Mesenchymal stem cell (in vitro differentiated cells and primary cell): Measurements from ENCODE around the gene ATP6V1A.

Source experiments
- DNase-seq: peaks from one replicate; pipeline ENCODE4 v3.0.0-alpha.2; 2013
- H2AFZ ChIP-seq: one replicate; pipeline ENCODE4 v1.6.1; 2013; ENCODE audit warnings: low read depth, mild to moderate bottlenecking, control low read depth, inconsistent platforms, low read length, moderate library complexity
- H2AK5ac ChIP-seq: 2 replicates; pipeline ENCODE4 v1.6.1; 2013; ENCODE audit warnings: low read length, moderate library complexity, mild to moderate bottlenecking, inconsistent platforms; ENCODE audit not compliant: severe bottlenecking
- H2BK120ac ChIP-seq: one replicate; pipeline ENCODE4 v1.6.1; 2013; ENCODE audit warnings: low read depth, mild to moderate bottlenecking, inconsistent platforms, low read length, moderate library complexity
- H2BK12ac ChIP-seq, 2 experiments: one replicate each; pipeline ENCODE4 v1.6.1; 2013; ENCODE audit warnings: inconsistent platforms in 2 of 2, low read length in 2 of 2, mild to moderate bottlenecking in 2 of 2, moderate library complexity in 2 of 2, control low read depth in 1 of 2
- H2BK15ac ChIP-seq: one replicate; pipeline ENCODE4 v1.6.1; 2013; ENCODE audit warnings: mild to moderate bottlenecking, low read depth, inconsistent platforms; ENCODE audit not compliant: poor library complexity, severe bottlenecking
- H2BK5ac ChIP-seq: 2 replicates; pipeline ENCODE4 v1.6.1; 2013; ENCODE audit warnings: low read depth, mild to moderate bottlenecking, low read length, control low read depth, inconsistent platforms; ENCODE audit not compliant: poor library complexity, severe bottlenecking
- H3K14ac ChIP-seq, 2 experiments: one replicate each; pipeline ENCODE4 v1.6.1; 2013; ENCODE audit warnings: inconsistent platforms in 2 of 2, low read length in 2 of 2, control low read depth in 1 of 2, mild to moderate bottlenecking in 1 of 2, moderate library complexity in 1 of 2
- H3K18ac ChIP-seq, 2 experiments: one replicate each; pipeline ENCODE4 v1.6.1; 2013; ENCODE audit warnings: inconsistent platforms in 2 of 2, low read length in 2 of 2, control low read depth in 1 of 2, low read depth in 1 of 2, mild to moderate bottlenecking in 1 of 2
- H3K23ac ChIP-seq, 2 experiments: one replicate each; pipeline ENCODE4 v1.6.1; 2013; ENCODE audit warnings: inconsistent platforms in 2 of 2, low read length in 2 of 2, mild to moderate bottlenecking in 2 of 2, moderate library complexity in 2 of 2, control low read depth in 1 of 2
- H3K27ac ChIP-seq: 2 replicates; pipeline ENCODE4 v1.5.1; 2013; ENCODE audit warnings: mild to moderate bottlenecking, moderate library complexity, low read length, control low read depth, inconsistent platforms; ENCODE audit not compliant: poor library complexity, severe bottlenecking
- H3K27me3 ChIP-seq, 2 experiments: 2 replicates each; pipeline versions ENCODE4 v1.6.1 to v1.7.0; 2013; ENCODE audit warnings: low read length in 2 of 2, mild to moderate bottlenecking in 2 of 2, moderate library complexity in 2 of 2, control low read depth in 1 of 2, inconsistent platforms in 1 of 2; ENCODE audit not compliant: control insufficient read depth in 1 of 2, insufficient read depth in 1 of 2
- H3K36me3 ChIP-seq, 2 experiments: 2 replicates each; pipeline versions ENCODE4 v1.6.1 to v1.7.0; 2013; ENCODE audit warnings: low read length in 2 of 2, control low read depth in 1 of 2, inconsistent platforms in 1 of 2, low read depth in 1 of 2, mild to moderate bottlenecking in 1 of 2; ENCODE audit not compliant: insufficient read depth in 2 of 2, control insufficient read depth in 1 of 2
- H3K4ac ChIP-seq, 2 experiments: one replicate each; pipeline ENCODE4 v1.6.1; 2013; ENCODE audit warnings: inconsistent platforms in 2 of 2, low read length in 2 of 2, mild to moderate bottlenecking in 2 of 2, moderate library complexity in 2 of 2, control low read depth in 1 of 2, low read depth in 1 of 2
- H3K4me1 ChIP-seq: 2 replicates; pipeline ENCODE4 v1.6.1; 2013; ENCODE audit warnings: low read depth, low read length, control low read depth; ENCODE audit not compliant: control insufficient read depth, insufficient read depth
- H3K4me2 ChIP-seq: 2 replicates; pipeline ENCODE4 v1.6.1; 2013; ENCODE audit warnings: low read length, mild to moderate bottlenecking, inconsistent platforms; ENCODE audit not compliant: poor library complexity, severe bottlenecking
- H3K4me3 ChIP-seq, 2 experiments: 2 replicates each; pipeline versions ENCODE4 v1.5.1 to v1.7.0; 2013; ENCODE audit warnings: low read length in 2 of 2, mild to moderate bottlenecking in 2 of 2, control low read depth in 1 of 2, low read depth in 1 of 2; ENCODE audit not compliant: insufficient read depth in 1 of 2
- H3K79me1 ChIP-seq: replicated peaks from 2 replicates; pipeline ENCODE4 v1.6.1; 2013; ENCODE audit warnings: mild to moderate bottlenecking, control low read depth, low read length, inconsistent platforms; ENCODE audit not compliant: poor library complexity, severe bottlenecking
- H3K9ac ChIP-seq: 2 replicates; pipeline ENCODE4 v1.7.0; 2013; ENCODE audit warnings: mild to moderate bottlenecking, low read length, moderate library complexity
- H3K9me3 ChIP-seq: 2 replicates; pipeline ENCODE4 v1.7.0; 2013; ENCODE audit warnings: mild to moderate bottlenecking, low read length; ENCODE audit not compliant: control insufficient read depth
- H4K8ac ChIP-seq: one replicate; pipeline ENCODE4 v1.6.1; 2013; ENCODE audit warnings: inconsistent platforms, mild to moderate bottlenecking, low read length, moderate library complexity
- H4K91ac ChIP-seq: one replicate; pipeline ENCODE4 v1.6.1; 2013; ENCODE audit warnings: mild to moderate bottlenecking, low read length, inconsistent platforms
- WGBS: methylation state at CpG from one replicate; pipeline ENCODE4 v1.1.7; 2013; ENCODE audit warnings: mixed read lengths; 5-methylcytosine and 5-hydroxymethylcytosine counted together

Gene ATP6V1A

DNA sequence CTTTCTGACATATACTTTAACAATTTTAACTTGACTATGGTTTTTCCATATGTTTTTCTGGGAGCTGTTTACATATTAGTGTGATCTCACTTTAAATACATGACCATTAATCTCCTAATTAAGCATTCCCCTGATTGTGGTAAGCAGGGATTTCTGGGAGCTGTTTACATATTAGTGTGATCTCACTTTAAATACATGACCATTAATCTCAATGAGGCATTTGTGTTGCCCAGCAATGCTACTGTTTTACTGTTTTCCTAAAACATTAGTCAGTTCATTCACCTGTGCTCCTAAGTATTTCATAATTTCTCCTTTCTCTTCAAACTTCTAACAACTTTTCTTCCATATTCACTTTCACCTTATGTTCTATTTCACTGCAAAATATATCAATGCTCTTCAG is 88.1 kb downstream of the ATP6V1A start:
- H3K27ac ChIP-seq, result no peak overlapping the region
- no peak overlapping the region for H3K4ac ChIP-seq
- no peak overlapping the region for H4K8ac ChIP-seq
- H3K4me3 ChIP-seq, result no peak overlapping the region
- no peak overlapping the region for H3K14ac ChIP-seq
- no peaks in the 10 kb centered on the region for H3K4me1 ChIP-seq
- H3K18ac ChIP-seq, result no peak overlapping the region
- H3K27me3 ChIP-seq, result no peaks in the 10 kb centered on the region
- H2AK5ac ChIP-seq, result no peak overlapping the region
- no peak overlapping the region for H4K91ac ChIP-seq
- peaks cover 3% of the 10 kb centered on the region for H3K79me1 ChIP-seq
- H2BK15ac ChIP-seq, result no peak overlapping the region
- peak; percentile 72 for DNase-seq
- no peak overlapping the region for H2BK5ac ChIP-seq
- H2AFZ ChIP-seq, result no peak overlapping the region
- no peak overlapping the region for H2BK12ac ChIP-seq
- no peak overlapping the region for H3K23ac ChIP-seq
- H3K9me3 ChIP-seq, result no peaks in the 10 kb centered on the region
- H2BK120ac ChIP-seq, result no peak overlapping the region
- no peak overlapping the region for H3K4me2 ChIP-seq
- no peak overlapping the region for H3K9ac ChIP-seq
- no peaks in the 10 kb centered on the region for H3K36me3 ChIP-seq

DNA sequence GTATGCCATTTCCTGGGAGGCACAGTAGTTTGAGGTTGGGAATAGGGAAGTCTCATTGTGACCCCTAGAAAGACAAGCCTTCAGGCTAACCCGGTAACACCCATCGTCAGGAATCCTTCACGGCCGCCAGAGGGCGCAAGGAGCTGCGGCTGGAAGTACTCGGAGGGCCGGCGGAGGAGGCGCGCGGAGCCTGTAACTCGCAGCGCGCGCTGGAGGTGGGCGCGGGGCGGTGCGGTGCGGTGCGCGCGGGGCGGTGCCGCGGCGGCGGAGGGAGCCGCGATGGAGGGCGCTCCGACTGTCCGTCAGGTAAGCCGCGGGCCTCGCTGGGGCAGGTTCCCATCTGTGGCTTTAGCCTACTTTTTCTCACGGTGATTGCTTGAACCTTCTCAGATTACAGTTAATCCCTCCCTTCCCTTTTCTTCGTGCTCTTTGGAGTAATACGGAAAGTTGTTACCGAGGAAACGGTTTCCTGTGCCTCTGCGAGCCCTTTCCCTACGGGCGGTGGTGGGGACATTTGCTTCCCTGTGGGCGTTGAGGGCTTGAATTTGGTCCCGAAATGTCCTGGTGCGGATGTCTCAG is 91.9 kb downstream of the ATP6V1A start, which contains the start of gene GRAMD1C:
TSS of gene GRAMD1C (plus strand) at position 158 of the 579 bp plus-strand sequence. CDS start at position 280, 122 bp downstream.
- H3K4me1 ChIP-seq, result no peaks in the 10 kb centered on the region
- peak; percentile 87 for DNase-seq
- no peak within 1 kb of the TSS for H3K4ac ChIP-seq
- no peak within 1 kb of the TSS for H3K27ac ChIP-seq
- H2AK5ac ChIP-seq, result no peak within 1 kb of the TSS
- peak within 1 kb of the TSS; percentile 39 for H4K91ac ChIP-seq
- no peaks in the 10 kb centered on the region for H3K9me3 ChIP-seq
- H2BK120ac ChIP-seq, result no peak within 1 kb of the TSS
- H2AFZ ChIP-seq, result peak within 1 kb of the TSS; percentile 83
- no peak within 1 kb of the TSS for H3K14ac ChIP-seq
- 2% methylated on average over 27 of the region's 48 CpGs for WGBS
- peak within 1 kb of the TSS; percentile 77 to 87 for H2BK12ac ChIP-seq
- H3K79me1 ChIP-seq, result peaks cover 6% of the 10 kb centered on the region
- H3K18ac ChIP-seq, result peak within 1 kb of the TSS; percentile 90 to 92
- H4K8ac ChIP-seq, result peak within 1 kb of the TSS; percentile 64
- H3K4me2 ChIP-seq, result peak within 1 kb of the TSS; percentile 97
- H3K4me3 ChIP-seq, result peak within 1 kb of the TSS; percentile 76 to 93
- no peak within 1 kb of the TSS for H3K23ac ChIP-seq
- no peaks in the 10 kb centered on the region for H3K36me3 ChIP-seq
- H2BK15ac ChIP-seq, result no peak within 1 kb of the TSS
- peak within 1 kb of the TSS; percentile 92 for H3K9ac ChIP-seq
- no peak within 1 kb of the TSS for H2BK5ac ChIP-seq
- H3K27me3 ChIP-seq, result no peaks in the 10 kb centered on the region

DNA sequence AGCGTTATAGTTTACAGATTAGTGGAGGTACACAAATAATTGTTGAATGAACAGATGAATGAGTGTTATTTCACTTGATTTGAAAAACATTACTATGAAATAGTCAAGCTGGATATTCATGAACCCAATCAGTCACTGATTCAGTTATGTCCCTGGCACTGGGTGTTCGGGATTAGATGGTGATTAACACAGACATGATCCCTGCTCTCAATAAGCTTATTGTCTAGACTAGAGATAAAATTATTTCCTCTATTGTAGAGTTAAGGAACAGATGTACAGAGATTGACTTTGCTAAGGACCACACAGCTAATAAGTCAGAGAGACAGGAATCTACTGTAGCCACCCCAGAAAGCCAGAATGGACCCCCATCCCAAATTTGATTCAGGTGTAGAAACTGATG is 92.7 kb downstream of the ATP6V1A start:
- Histone ChIP-seq H3K18ac (no peak overlapping the region), H3K4me3 (peak overlapping the region in 1 of 2 experiments; percentile 93), H3K36me3 (no peaks in the 10 kb centered on the region), H2BK120ac (no peak overlapping the region), H2AFZ (no peak overlapping the region), H3K23ac (no peak overlapping the region), H2BK5ac (no peak overlapping the region), H2BK12ac (no peak overlapping the region), H4K8ac (no peak overlapping the region), H3K14ac (no peak overlapping the region), H3K4me2 (no peak overlapping the region), H3K4me1 (no peaks in the 10 kb centered on the region), H3K9ac (peak overlapping the region; percentile 92), H3K27ac (no peak overlapping the region), H3K27me3 (no peaks in the 10 kb centered on the region), H3K79me1 (peaks cover 6% of the 10 kb centered on the region), H2AK5ac (no peak overlapping the region), H3K4ac (no peak overlapping the region), H3K9me3 (no peaks in the 10 kb centered on the region), H4K91ac (no peak overlapping the region), H2BK15ac (no peak overlapping the region)
- no peak for DNase-seq
- WGBS, result 86% methylated on average over 2 of the region's 2 CpGs

DNA sequence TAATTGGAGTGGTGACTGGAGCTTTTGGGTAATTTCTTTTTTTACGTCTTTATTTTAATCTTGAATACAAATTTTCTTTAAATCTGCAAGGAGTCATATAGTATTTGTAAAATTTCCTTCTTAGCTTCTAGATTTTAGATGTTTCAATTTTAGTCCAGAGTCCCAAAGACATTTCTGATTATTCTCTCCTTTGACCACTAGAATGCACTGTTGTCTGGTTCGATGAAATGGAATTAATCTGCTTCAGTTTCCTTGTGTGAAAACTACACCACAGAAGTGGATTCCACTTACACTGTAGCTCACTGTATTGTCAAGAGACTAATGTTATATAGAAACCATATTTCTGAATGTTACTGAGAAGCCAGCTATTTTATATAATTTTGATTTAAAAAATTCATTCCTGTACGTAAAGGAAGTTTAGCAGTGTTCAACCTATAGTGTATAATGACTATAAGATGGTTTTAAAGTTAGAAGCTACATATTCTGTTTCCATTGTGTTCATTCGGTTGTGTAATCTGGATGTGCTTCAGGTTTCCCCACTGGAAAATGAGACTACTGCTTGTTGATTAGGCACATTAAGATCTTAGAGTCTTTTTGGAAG is 97.9 kb downstream of the ATP6V1A start:
- DNase-seq, result peak; percentile 46
- H4K8ac ChIP-seq, result no peak overlapping the region
- no peak overlapping the region for H3K18ac ChIP-seq
- H2AFZ ChIP-seq, result no peak overlapping the region
- no peak overlapping the region for H3K9ac ChIP-seq
- H3K4me2 ChIP-seq, result no peak overlapping the region
- H4K91ac ChIP-seq, result no peak overlapping the region
- H3K23ac ChIP-seq, result no peak overlapping the region
- no peaks in the 10 kb centered on the region for H3K4me1 ChIP-seq
- H3K27me3 ChIP-seq, result no peaks in the 10 kb centered on the region
- H2AK5ac ChIP-seq, result no peak overlapping the region
- H2BK120ac ChIP-seq, result no peak overlapping the region
- no peaks in the 10 kb centered on the region for H3K36me3 ChIP-seq
- H3K4ac ChIP-seq, result no peak overlapping the region
- H3K27ac ChIP-seq, result no peak overlapping the region
- no peak overlapping the region for H3K14ac ChIP-seq
- no peak overlapping the region for H2BK5ac ChIP-seq
- H3K4me3 ChIP-seq, result no peak overlapping the region
- no peak overlapping the region for H2BK12ac ChIP-seq
- H3K9me3 ChIP-seq, result no peaks in the 10 kb centered on the region
- H2BK15ac ChIP-seq, result no peak overlapping the region
- peaks cover 4% of the 10 kb centered on the region for H3K79me1 ChIP-seq
- 83% methylated on average over 2 of the region's 4 CpGs for WGBS
